NCI-H774 (cell line): ENCODE results near the gene BCAS3.
"Not testable (repeated sequence)": the region's sequence is repeated elsewhere in the genome, so short reads cannot be mapped to it uniquely, and the experiment has no call there.

Experiments used
- DNase-seq: peaks from one replicate; lab custom pipeline; 2025; lab: John Stamatoyannopoulos, UW

The BCAS3 gene

GRCh38 chr17:61129267-61130254 lies 451.9 kb downstream of the BCAS3 start:
- DNase-seq: no peak

GRCh38 chr17:61130330-61130729 lies 452.7 kb downstream of the BCAS3 start:
- no peak for DNase-seq

GRCh38 chr17:61131585-61131984 lies 453.9 kb downstream of the BCAS3 start:
- DNase-seq: no peak

GRCh38 chr17:61132524-61132923 lies 454.9 kb downstream of the BCAS3 start:
- DNase-seq: no peak

- DNase-seq: no peak
Observed at GRCh38 chr17:61133853-61134252, 456.2 kb downstream of the BCAS3 start.

GRCh38 chr17:61134551-61135235 lies 457.0 kb downstream of the BCAS3 start:
- DNase-seq: no peak

- no peak for DNase-seq
Observed at GRCh38 chr17:61135782-61136181, 458.1 kb downstream of the BCAS3 start.

- DNase-seq: no peak
Observed at GRCh38 chr17:61136296-61136695, 458.6 kb downstream of the BCAS3 start.

GRCh38 chr17:61139219-61139618 lies 461.6 kb downstream of the BCAS3 start:
- DNase-seq: no peak

- no peak for DNase-seq
Observed at GRCh38 chr17:61140081-61140786, 462.6 kb downstream of the BCAS3 start.

- DNase-seq: no peak
Observed at GRCh38 chr17:61143026-61143425, 465.4 kb downstream of the BCAS3 start.

GRCh38 chr17:61144137-61144536 lies 466.5 kb downstream of the BCAS3 start:
- no peak for DNase-seq

GRCh38 chr17:61144617-61145564 lies 467.2 kb downstream of the BCAS3 start:
- no peak for DNase-seq

GRCh38 chr17:61146833-61147232 lies 469.2 kb downstream of the BCAS3 start:
- not testable (repeated sequence) for DNase-seq

- no peak for DNase-seq
Observed at GRCh38 chr17:61149106-61149825, 471.6 kb downstream of the BCAS3 start.

GRCh38 chr17:61149862-61150362 lies 472.3 kb downstream of the BCAS3 start:
- no peak for DNase-seq

GRCh38 chr17:61150686-61151299 lies 473.1 kb downstream of the BCAS3 start:
- no peak for DNase-seq

- DNase-seq: no peak
Observed at GRCh38 chr17:61152898-61153297, 475.2 kb downstream of the BCAS3 start.

GRCh38 chr17:61155590-61156237 lies 478.1 kb downstream of the BCAS3 start:
- no peak for DNase-seq
